ENCODE measurements around the gene MYH7B.

Gene MYH7B

GRCh38 chr20:34999782-35000181 lies 44.1 kb downstream of the MYH7B start:
- in situ Hi-C loops (cut with HindIII; ENCODE audit: low pct_ligation_motif_present, low pct_unique_long_range_greater_than_20kb, low sequenced_read_pairs): no loop called here

GRCh38 chr20:35000311-35000921 lies 44.7 kb downstream of the MYH7B start:
- in situ Hi-C loops (cut with HindIII; ENCODE audit: low pct_ligation_motif_present, low pct_unique_long_range_greater_than_20kb, low sequenced_read_pairs): no loop called here

More at GRCh38 chr20:34999782-35000181, 44.1 kb downstream of the MYH7B start:
- DNase-seq: no peak

GRCh38 chr20:35000922-35001595 lies 45.4 kb downstream of the MYH7B start:
- in situ Hi-C loops (cut with HindIII; ENCODE audit: low pct_ligation_motif_present, low pct_unique_long_range_greater_than_20kb, low sequenced_read_pairs): no loop called here
- DNase-seq: no peak

More at GRCh38 chr20:35000311-35000921, 44.7 kb downstream of the MYH7B start:
- DNase-seq: no peak

- no peak for DNase-seq
- in situ Hi-C loops (cut with HindIII; ENCODE audit: low pct_ligation_motif_present, low pct_unique_long_range_greater_than_20kb, low sequenced_read_pairs): no loop called here
Measured at GRCh38 chr20:35001596-35002362, 46.1 kb downstream of the MYH7B start.

GRCh38 chr20:35002426-35003210 lies 47.0 kb downstream of the MYH7B start:
- in situ Hi-C loops (cut with HindIII; ENCODE audit: low pct_ligation_motif_present, low pct_unique_long_range_greater_than_20kb, low sequenced_read_pairs): no loop called here
- no peak for DNase-seq

- in situ Hi-C loops (cut with HindIII; ENCODE audit: low pct_ligation_motif_present, low pct_unique_long_range_greater_than_20kb, low sequenced_read_pairs): no loop called here
Measured at GRCh38 chr20:35003211-35004031, 47.8 kb downstream of the MYH7B start.

GRCh38 chr20:35004051-35004725 lies 48.5 kb downstream of the MYH7B start:
- in situ Hi-C loops (cut with HindIII; ENCODE audit: low pct_ligation_motif_present, low pct_unique_long_range_greater_than_20kb, low sequenced_read_pairs): no loop called here
- DNase-seq: no peak

More at GRCh38 chr20:35003211-35004031, 47.8 kb downstream of the MYH7B start:
- DNase-seq: no peak

- DNase-seq: no peak
- in situ Hi-C loops (cut with HindIII; ENCODE audit: low pct_ligation_motif_present, low pct_unique_long_range_greater_than_20kb, low sequenced_read_pairs): no loop called here
Measured at GRCh38 chr20:35004749-35005462, 49.2 kb downstream of the MYH7B start.
